Left ventricle myocardium inferior (tissue), 1 donor: ENCODE measurements around the gene SEC31A. TPM values are rescaled to one million over a fixed set of nuclear protein-coding genes. Genes with fewer than 3 reads are reported as not detected.
"Not testable (repeated sequence)": the region's sequence is repeated elsewhere in the genome, so short reads cannot be mapped to it uniquely, and the experiment has no call there.

Source experiments
- DNase-seq: peaks from one replicate; pipeline ENCODE4 v3.0.0-alpha.2; 2020
- H3K27ac ChIP-seq: fragments of 200-600 bp; replicated peaks from 2 replicates; pipeline ENCODE4 v1.8.0; 2021
- H3K27me3 ChIP-seq: fragments of 200-600 bp; 2 replicates; pipeline ENCODE4 v1.8.0; 2021; ENCODE audit warnings: low read depth
- H3K36me3 ChIP-seq: fragments of 200-600 bp; 2 replicates; pipeline ENCODE4 v1.8.0; 2021
- H3K4me1 ChIP-seq: fragments of 200-600 bp; 2 replicates; pipeline ENCODE4 v1.8.0; 2021
- H3K4me3 ChIP-seq: fragments of 200-600 bp; 2 replicates; pipeline ENCODE4 v1.8.0; 2021; ENCODE audit warnings: mild to moderate bottlenecking, moderate library complexity
- H3K9me3 ChIP-seq: fragments of 200-600 bp; replicated peaks from 2 replicates; pipeline ENCODE4 v1.8.0; 2021
- intact Hi-C: fragments of 100-400 bp; cut with micrococcal nuclease; formaldehyde crosslinking; loops from one replicate; pipeline ENCODE4 v1.11.0; 2022
- total RNA-seq: library from RNA; stranded (reverse); fragmentation: NEBNext Ultra II Directional; extraction: Animal tissue kit (Norgen Biotek cat#: 25700); gene quantifications from one replicate; pipeline ENCODE4 v1.2.1, GENCODE V29; 2021
- TF ChIP-seq, protein P1 (sequence below): fragments of 200-600 bp; IDR thresholded peaks from 2 replicates; pipeline ENCODE4 v1.8.0; 2021; ENCODE audit warnings: antibody characterized with exemption, mild to moderate bottlenecking, borderline replicate concordance
- donor health status: DM: no; HTN: yes; CAD: no; lungs with severe emphysema.

The SEC31A gene
- total RNA-seq, 1 donor from 2014 or later, result 115 TPM

DNA sequence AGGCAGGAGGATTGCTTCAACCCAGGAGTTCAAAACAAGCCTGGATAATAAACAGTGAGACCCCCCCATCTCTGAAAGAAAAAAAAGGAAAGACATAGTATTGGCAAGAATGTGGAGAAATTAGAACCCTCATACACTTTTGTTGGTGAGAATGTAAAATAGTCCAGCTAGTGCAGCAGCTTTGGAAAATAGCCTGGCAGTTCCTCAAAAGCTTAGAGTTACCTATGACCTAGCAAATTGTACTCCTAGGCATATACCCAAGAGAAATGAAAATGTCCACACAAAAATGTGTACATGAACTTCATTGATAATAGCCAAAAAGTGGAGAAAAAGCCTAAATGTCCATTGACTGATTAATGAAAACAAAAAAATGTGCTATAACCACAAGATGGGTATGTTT is 30.8 kb upstream of the SEC31A start:
- Histone ChIP-seq H3K36me3 (peaks cover 17% of the 10 kb centered on the region), H3K27ac (no peak overlapping the region), H3K4me1 (no peaks in the 10 kb centered on the region), H3K9me3 (no peaks in the 10 kb centered on the region), H3K4me3 (no peak overlapping the region), H3K27me3 (no peaks in the 10 kb centered on the region)
- no peak for DNase-seq
- TF ChIP-seq, protein P1, sequence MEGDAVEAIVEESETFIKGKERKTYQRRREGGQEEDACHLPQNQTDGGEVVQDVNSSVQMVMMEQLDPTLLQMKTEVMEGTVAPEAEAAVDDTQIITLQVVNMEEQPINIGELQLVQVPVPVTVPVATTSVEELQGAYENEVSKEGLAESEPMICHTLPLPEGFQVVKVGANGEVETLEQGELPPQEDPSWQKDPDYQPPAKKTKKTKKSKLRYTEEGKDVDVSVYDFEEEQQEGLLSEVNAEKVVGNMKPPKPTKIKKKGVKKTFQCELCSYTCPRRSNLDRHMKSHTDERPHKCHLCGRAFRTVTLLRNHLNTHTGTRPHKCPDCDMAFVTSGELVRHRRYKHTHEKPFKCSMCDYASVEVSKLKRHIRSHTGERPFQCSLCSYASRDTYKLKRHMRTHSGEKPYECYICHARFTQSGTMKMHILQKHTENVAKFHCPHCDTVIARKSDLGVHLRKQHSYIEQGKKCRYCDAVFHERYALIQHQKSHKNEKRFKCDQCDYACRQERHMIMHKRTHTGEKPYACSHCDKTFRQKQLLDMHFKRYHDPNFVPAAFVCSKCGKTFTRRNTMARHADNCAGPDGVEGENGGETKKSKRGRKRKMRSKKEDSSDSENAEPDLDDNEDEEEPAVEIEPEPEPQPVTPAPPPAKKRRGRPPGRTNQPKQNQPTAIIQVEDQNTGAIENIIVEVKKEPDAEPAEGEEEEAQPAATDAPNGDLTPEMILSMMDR, result no peak
- intact Hi-C loops, result no loop called here

DNA sequence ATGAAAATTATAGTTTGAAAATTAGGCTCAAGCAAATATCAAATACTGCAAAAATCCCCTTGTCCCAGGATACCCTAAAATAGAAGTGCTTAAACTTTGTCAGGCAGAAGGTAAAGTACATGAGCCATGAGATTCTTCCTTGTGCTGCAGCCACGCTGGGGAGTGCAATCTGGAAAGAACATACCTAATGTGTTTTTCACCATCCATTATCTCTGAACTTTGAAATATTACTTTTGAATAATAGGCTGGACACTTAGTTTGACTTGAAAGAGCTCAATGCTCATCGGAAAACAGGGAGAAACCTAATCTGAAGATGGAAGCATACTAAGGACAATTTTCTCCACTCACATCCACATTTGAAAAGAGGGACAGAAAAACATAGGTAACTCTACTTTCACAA is 28.4 kb upstream of the SEC31A start:
- Histone ChIP-seq H3K9me3 (no peaks in the 10 kb centered on the region), H3K36me3 (peaks cover 13% of the 10 kb centered on the region), H3K4me1 (no peaks in the 10 kb centered on the region), H3K27me3 (no peaks in the 10 kb centered on the region), H3K4me3 (no peak overlapping the region), H3K27ac (no peak overlapping the region)
- DNase-seq, result no peak
- TF ChIP-seq, protein P1, result no peak
- intact Hi-C loops, result no loop called here

DNA sequence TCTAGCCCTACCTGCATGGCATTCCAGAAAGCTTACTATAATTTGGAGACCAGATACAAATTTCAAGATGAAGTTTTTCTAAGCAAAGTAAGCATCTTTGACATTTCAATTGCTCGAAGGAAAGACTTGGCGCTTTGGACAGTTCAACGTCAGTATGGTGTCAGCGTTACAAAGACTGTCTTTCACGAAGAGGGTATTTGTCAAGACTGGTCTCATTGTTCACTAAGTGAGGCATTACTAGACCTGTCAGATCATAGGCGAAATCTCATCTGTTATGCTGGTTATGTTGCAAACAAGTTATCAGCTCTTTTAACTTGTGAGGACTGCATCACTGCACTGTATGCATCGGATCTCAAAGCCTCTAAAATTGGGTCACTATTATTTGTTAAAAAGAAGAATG is 27.1 kb upstream of the SEC31A start:
- intact Hi-C loops, result no loop called here

DNA sequence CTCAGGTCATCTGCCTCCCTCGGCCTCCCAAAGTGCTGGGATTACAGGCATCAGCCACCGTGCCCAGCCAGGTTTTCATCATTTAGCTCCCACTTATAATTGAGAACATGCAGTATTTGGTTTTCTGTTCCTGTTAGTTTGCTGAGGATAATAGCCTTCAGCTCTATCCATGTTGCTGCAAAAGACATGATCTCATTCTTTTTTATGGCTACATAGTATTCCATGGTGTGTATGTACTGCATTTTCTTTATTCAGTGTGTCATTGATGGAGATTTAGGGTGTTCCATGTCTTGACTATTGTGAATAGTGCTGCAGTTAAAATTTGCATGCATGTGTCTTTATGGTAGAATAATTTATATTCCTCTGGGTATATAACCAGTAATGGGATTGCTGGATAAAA is 23.0 kb upstream of the SEC31A start:
- intact Hi-C loops, H3K9me3 ChIP-seq, H3K4me3 ChIP-seq, DNase-seq, H3K27ac ChIP-seq, H3K4me1 ChIP-seq, H3K27me3 ChIP-seq: not testable (repeated sequence)
- H3K36me3 ChIP-seq, result peaks cover 41% of the 10 kb centered on the region

More for the DNA sequence above, 27.1 kb upstream of the SEC31A start:
- H3K27ac ChIP-seq, result no peak overlapping the region
- H3K27me3 ChIP-seq, result no peaks in the 10 kb centered on the region
- TF ChIP-seq, protein P1, result no peak
- H3K4me3 ChIP-seq, result no peak overlapping the region
- no peak for DNase-seq
- no peaks in the 10 kb centered on the region for H3K9me3 ChIP-seq
- peaks cover 18% of the 10 kb centered on the region for H3K36me3 ChIP-seq
- H3K4me1 ChIP-seq, result no peaks in the 10 kb centered on the region

DNA sequence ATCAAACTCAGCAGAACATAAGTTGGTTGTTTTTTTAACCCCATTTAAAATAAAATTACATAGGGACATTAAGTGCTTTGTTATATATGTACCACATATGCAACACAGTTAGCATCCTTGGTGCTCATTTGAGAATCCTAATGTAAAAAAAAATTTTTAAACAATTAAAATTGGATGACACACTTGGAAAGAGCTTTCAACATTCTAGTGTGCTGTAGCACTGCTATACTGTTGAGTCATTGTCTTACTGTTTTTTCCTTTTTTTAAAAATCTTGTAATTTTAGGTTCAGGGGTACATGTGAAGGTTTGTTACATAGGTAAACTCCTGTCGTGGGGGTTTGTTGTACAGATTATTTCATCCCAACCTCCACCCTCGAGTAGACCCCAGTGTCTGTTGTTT is 22.4 kb upstream of the SEC31A start:
- TF ChIP-seq, protein P1, result no peak
- H3K4me3 ChIP-seq, result no peak overlapping the region
- no peak overlapping the region for H3K27ac ChIP-seq
- no peaks in the 10 kb centered on the region for H3K27me3 ChIP-seq
- no peaks in the 10 kb centered on the region for H3K9me3 ChIP-seq
- no peaks in the 10 kb centered on the region for H3K4me1 ChIP-seq
- peaks cover 46% of the 10 kb centered on the region for H3K36me3 ChIP-seq
- intact Hi-C loops, result no loop called here
- DNase-seq, result no peak

DNA sequence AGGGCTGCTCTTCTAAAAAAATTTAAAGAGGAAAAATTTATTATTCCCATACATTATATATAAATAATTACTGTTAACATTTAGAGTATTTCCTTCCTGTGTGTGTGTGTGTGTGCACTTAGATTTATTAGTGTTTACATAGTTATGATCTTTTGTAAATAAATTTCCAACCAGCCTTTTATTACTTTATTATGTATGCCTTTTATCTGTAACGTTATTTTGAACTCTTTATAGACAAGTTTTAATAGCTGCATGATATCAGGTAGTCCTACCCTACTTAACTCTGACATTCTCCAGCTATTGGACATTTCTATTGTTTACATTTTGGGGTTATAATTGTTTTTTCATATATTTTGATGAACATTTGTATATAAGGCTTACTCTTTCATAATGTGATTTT is 18.4 kb upstream of the SEC31A start:
- Histone ChIP-seq H3K27me3 (no peaks in the 10 kb centered on the region), H3K4me3 (no peak overlapping the region), H3K27ac (no peak overlapping the region), H3K36me3 (peaks cover 60% of the 10 kb centered on the region), H3K9me3 (no peaks in the 10 kb centered on the region), H3K4me1 (no peaks in the 10 kb centered on the region)
- TF ChIP-seq, protein P1, result no peak
- no peak for DNase-seq
- intact Hi-C loops, result no loop called here
